HCT116 (cell line): ENCODE data around the gene TMEM175. TPM values are rescaled to one million over a fixed set of nuclear protein-coding genes. Genes with fewer than 3 reads are reported as not detected.

Source experiments
- ATAC-seq: fragments of 200-7000 bp; cut with Tn5 transposase; 2 replicates; pipeline ENCODE4 v1.9.1; 2020; ENCODE audit warnings: mild to moderate bottlenecking, moderate library complexity
- BruUV-seq: library from RNA; stranded (reverse); fragments of 400-500 nt; replicated peaks from 2 replicates; lab custom pipeline; 2021; lab: Mats Ljungman, UMichigan
- CTCF ChIA-PET: fragments of 300-600 bp; sonication (Branson Sonifier 250); formaldehyde crosslinking; loops from one replicate; lab custom pipeline; 2021; ENCODE audit warnings: antibody characterized with exemption; lab: Charles Lee
- POLR2A ChIA-PET: fragments of 300-600, 350-600 bp; sonication (Branson Sonifier 250); formaldehyde crosslinking; loops from one replicate; lab custom pipeline; 2021; ENCODE audit warnings: antibody characterized with exemption; lab: Charles Lee
- RAD21 ChIA-PET, 2 experiments: fragments of 300-600 bp; sonication (Branson Sonifier 250); formaldehyde crosslinking; loops; one replicate each; lab custom pipeline; 2023; ENCODE audit warnings: low total read pairs in 2 of 2; ENCODE audit not compliant: uncharacterized antibody in 2 of 2, unreplicated experiment in 2 of 2, low non-redundant PET in 1 of 2; lab: Charles Lee
- DNase-seq: peaks from one replicate; pipeline ENCODE4 v3.0.0-alpha.2; 2010; ENCODE audit warnings: low read depth, low spot score
- H2AFZ ChIP-seq: fragments of 200-600 bp; shearing (Covaris generic), sonication (generic); 2 replicates; pipeline ENCODE4 v1.6.1; 2017; ENCODE audit warnings: low read depth, mixed run types, mixed read lengths, antibody characterized with exemption, low read length; ENCODE audit not compliant: poor library complexity, severe bottlenecking
- H3K27ac ChIP-seq: 2 replicates; pipeline ENCODE4 v1.5.1; 2012; ENCODE audit warnings: low read depth, low read length
- H3K27me3 ChIP-seq: fragments of 200-600 bp; sonication (generic); 2 replicates; pipeline ENCODE4 v1.6.1; 2016; ENCODE audit warnings: mixed run types, low read length, mixed read lengths; ENCODE audit not compliant: insufficient read depth
- H3K36me3 ChIP-seq, 2 experiments: fragments of 200-500 bp in 1 of 2; fragments of 200-600 bp in 1 of 2; sonication (Bioruptor generic) in 1 of 2; sonication (generic) in 1 of 2; 2 replicates each; pipeline versions ENCODE4 v1.5.1 to v1.6.1; 2014 to 2016; ENCODE audit warnings: low read length in 2 of 2, inconsistent platforms in 1 of 2, mixed read lengths in 1 of 2, mixed run types in 1 of 2; ENCODE audit not compliant: insufficient read depth in 2 of 2, control insufficient read depth in 1 of 2
- H3K4me1 ChIP-seq, 2 experiments: fragments of 200-600 bp in 1 of 2; sonication (generic) in 1 of 2; 2 replicates each; pipeline versions ENCODE4 v1.5.1 to v1.6.1; 2012 to 2017; ENCODE audit warnings: low read length in 2 of 2, inconsistent platforms in 1 of 2, mild to moderate bottlenecking in 1 of 2, mixed read lengths in 1 of 2, mixed run types in 1 of 2, moderate library complexity in 1 of 2; ENCODE audit not compliant: insufficient read depth in 2 of 2, control insufficient read depth in 1 of 2
- H3K4me2 ChIP-seq: fragments of 200-600 bp; sonication (generic); 2 replicates; pipeline ENCODE4 v1.6.1; 2017; ENCODE audit warnings: mixed run types, low read length, mixed read lengths
- H3K4me3 ChIP-seq, 2 experiments: fragments of 200-600 bp in 1 of 2; sonication (generic) in 1 of 2; replicated peaks in 1 of 2; 2 replicates each; pipeline ENCODE4 v1.5.1; 2011 to 2016; ENCODE audit warnings: low read length in 2 of 2, control low read depth in 1 of 2, low read depth in 1 of 2, mild to moderate bottlenecking in 1 of 2, mixed read lengths in 1 of 2, mixed run types in 1 of 2
- H3K79me2 ChIP-seq: fragments of 200-600 bp; sonication (generic); 2 replicates; pipeline ENCODE4 v1.6.1; 2017; ENCODE audit warnings: mild to moderate bottlenecking, mixed run types, low read length, moderate library complexity, mixed read lengths; ENCODE audit not compliant: insufficient read depth
- H3K9ac ChIP-seq: fragments of 200-600 bp; sonication (generic); 2 replicates; pipeline ENCODE4 v1.6.1; 2016; ENCODE audit warnings: low read length, mixed read lengths
- H3K9me2 ChIP-seq: fragments of 200-600 bp; sonication (generic), shearing (Covaris generic); 2 replicates; pipeline ENCODE4 v1.6.1; 2017; ENCODE audit warnings: mixed run types, mild to moderate bottlenecking, moderate library complexity; ENCODE audit not compliant: insufficient read depth
- H3K9me3 ChIP-seq, 2 experiments: fragments of 200-500 bp in 1 of 2; fragments of 200-600 bp in 1 of 2; sonication (Bioruptor generic) in 1 of 2; sonication (generic) in 1 of 2; 2 replicates each; pipeline ENCODE4 v1.6.1; 2014 to 2017; ENCODE audit warnings: low read length in 2 of 2, mixed read lengths in 2 of 2, inconsistent platforms in 1 of 2, low read depth in 1 of 2, mild to moderate bottlenecking in 1 of 2, mixed run types in 1 of 2, moderate library complexity in 1 of 2; ENCODE audit not compliant: control insufficient read depth in 1 of 2, insufficient read depth in 1 of 2
- H4K20me1 ChIP-seq: fragments of 200-600 bp; sonication (generic), shearing (Covaris generic); 2 replicates; pipeline ENCODE4 v1.6.1; 2017; ENCODE audit warnings: mixed run types, mild to moderate bottlenecking, moderate library complexity; ENCODE audit not compliant: insufficient read depth
- CBX3 ChIP-seq: IDR thresholded peaks from 2 replicates; pipeline ENCODE4 v1.6.1; 2012; ENCODE audit warnings: low read depth
- CTCF ChIP-seq, 3 experiments: fragments of 200-600 bp in 1 of 3; sonication (generic) in 1 of 3; IDR thresholded peaks in 2 of 3; conservative IDR thresholded peaks in 1 of 3; 2 replicates each; pipeline ENCODE4 v1.5.1; 2012 to 2017; ENCODE audit warnings: low read depth in 2 of 3, low read length in 2 of 3, antibody characterized with exemption in 1 of 3, borderline replicate concordance in 1 of 3, control low read depth in 1 of 3, mild to moderate bottlenecking in 1 of 3, mixed read lengths in 1 of 3, mixed run types in 1 of 3, moderate library complexity in 1 of 3; ENCODE audit not compliant: insufficient read depth in 1 of 3
- ELF1 ChIP-seq: IDR thresholded peaks from 2 replicates; pipeline ENCODE4 v1.6.1; 2012; ENCODE audit warnings: low read depth, borderline replicate concordance
- EZH2 ChIP-seq: fragments of 200-600 bp; sonication (generic); IDR thresholded peaks from 2 replicates; pipeline ENCODE4 v1.6.1; 2017; ENCODE audit warnings: antibody characterized with exemption, mixed run types
- FOSL1 ChIP-seq: IDR thresholded peaks from 2 replicates; pipeline ENCODE4 v1.6.1; 2012; ENCODE audit warnings: low read depth
- SIN3A ChIP-seq: IDR thresholded peaks from 2 replicates; pipeline ENCODE4 v1.6.1; 2012; ENCODE audit warnings: low read depth
- SP1 ChIP-seq: IDR thresholded peaks from 2 replicates; pipeline ENCODE4 v1.6.1; 2012; ENCODE audit warnings: low read depth
- SRF ChIP-seq: IDR thresholded peaks from 2 replicates; pipeline ENCODE4 v1.6.1; 2012; ENCODE audit warnings: low read depth
- TCF7L2 ChIP-seq: IDR thresholded peaks from 2 replicates; pipeline ENCODE4 v1.7.0; 2011; ENCODE audit warnings: borderline replicate concordance, inconsistent platforms; ENCODE audit not compliant: insufficient read depth, insufficient read length; ENCODE audit errors: extremely low read depth
- YY1 ChIP-seq: IDR thresholded peaks from 2 replicates; pipeline ENCODE4 v1.6.1; 2011; ENCODE audit warnings: low read length, low read depth, moderate library complexity, mild to moderate bottlenecking; ENCODE audit not compliant: insufficient replicate concordance; ENCODE audit errors: extremely low read depth
- ZFX ChIP-seq: fragments of 450-650 bp; IDR thresholded peaks from 2 replicates; pipeline ENCODE4 v1.6.1; 2017
- ZNF274 ChIP-seq: fragments of 200-500 bp; sonication (Bioruptor generic); IDR thresholded peaks from 2 replicates; pipeline ENCODE4 v1.6.1; 2014; ENCODE audit warnings: mild to moderate bottlenecking, low read depth, low read length, inconsistent platforms
- intact Hi-C: fragments of 100-400 bp; cut with micrococcal nuclease; formaldehyde crosslinking; loops from 2 replicates; pipeline ENCODE4 v1.10.0; 2022
- total RNA-seq: library from RNA; stranded (reverse); gene quantifications from one replicate; pipeline ENCODE4 v1.2.1, GENCODE V29; 2021; ENCODE audit not compliant: unreplicated experiment
- TF ChIP-seq, protein P1 (sequence below): IDR thresholded peaks from 2 replicates; pipeline ENCODE4 v1.6.1; 2012

The TMEM175 gene
- total RNA-seq, 1 experiment from 2014 or later = 17.5 TPM

DNA sequence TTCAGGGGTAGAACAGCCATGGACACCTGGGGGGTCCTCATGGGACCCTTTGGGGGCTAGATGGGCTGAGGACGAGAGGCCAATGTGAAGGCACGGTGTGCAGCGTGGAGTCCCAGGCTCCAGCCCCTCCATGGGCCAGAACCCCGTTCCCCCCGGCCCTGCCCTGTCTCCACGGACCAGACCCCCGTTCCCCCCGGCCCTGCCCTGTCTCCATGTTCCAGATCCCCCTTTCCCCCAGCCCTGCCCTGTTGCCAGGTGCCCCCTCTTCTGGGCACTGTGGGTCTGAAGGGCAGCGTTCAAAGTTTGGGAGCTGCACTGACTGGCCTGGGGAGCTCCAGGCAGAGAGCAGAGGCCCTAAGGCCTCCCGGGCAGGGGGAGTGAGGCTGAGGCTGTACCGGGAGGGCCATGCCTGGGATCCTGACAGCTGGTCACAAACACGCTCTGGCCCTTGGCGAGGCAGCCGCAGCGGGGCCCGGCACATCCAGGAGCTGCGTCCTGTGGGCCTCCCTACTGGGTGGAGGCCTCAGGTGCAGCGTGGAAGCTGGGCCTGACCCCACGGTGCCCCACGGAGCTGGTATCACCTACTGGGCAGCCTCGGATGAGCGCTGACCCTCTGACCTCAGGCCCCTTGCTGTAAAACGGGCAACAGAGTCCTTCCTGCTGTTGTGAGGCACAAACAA is 32.2 kb downstream of the TMEM175 start:
- ATAC-seq (no peak), DNase-seq (no peak)
- RAD21 ChIA-PET = no interaction called here
- no peak overlapping the region for H3K4me2 ChIP-seq
- POLR2A ChIA-PET = no interaction called here
- H3K4me3 ChIP-seq = no peak overlapping the region
- H3K9ac ChIP-seq = no peak overlapping the region
- no peak overlapping the region for H2AFZ ChIP-seq
- H3K4me1 ChIP-seq = peaks cover 5 to 20% of the 10 kb centered on the region in 2 experiments; a peak in 3 of 4 replicates
- BruUV-seq = no TSS peak
- H3K9me3 ChIP-seq = no peaks in the 10 kb centered on the region
- H3K27me3 ChIP-seq = no peaks in the 10 kb centered on the region
- CTCF ChIA-PET = no interaction called here
- H3K79me2 ChIP-seq = no peaks in the 10 kb centered on the region; the same call in 1 of the 2 replicates
- no peak overlapping the region for H3K27ac ChIP-seq
- H3K36me3 ChIP-seq = no peaks in the 10 kb centered on the region
- TF ChIP-seq FOSL1 = no peak
- no peak for TF ChIP-seq TCF7L2
- TF ChIP-seq CBX3 = no peak
- TF ChIP-seq SIN3A = no peak
- intact Hi-C loops = no loop called here
- H3K9me2 ChIP-seq = no peaks in the 10 kb centered on the region
- no peaks in the 10 kb centered on the region for H4K20me1 ChIP-seq

- POLR2A ChIA-PET = no interaction called here
- DNase-seq = no peak
- TF ChIP-seq SRF (no peak), CBX3 (no peak), ZNF274 (no peak), ELF1 (no peak), TCF7L2 (no peak), SP1 (no peak), EZH2 (no peak), ZFX (no peak), FOSL1 (no peak), CTCF (IDR thresholded peaks at IDR 0.05 in 2 of 3, conservative IDR thresholded peaks at IDR 0.05 in 1 of 3; ENCODE audit: borderline replicate concordance in 1 of 3, insufficient read depth in 1 of 3, low read depth in 2 of 3, low read length in 2 of 3) (no peak), YY1 (no peak)
- TF ChIP-seq, protein P1, sequence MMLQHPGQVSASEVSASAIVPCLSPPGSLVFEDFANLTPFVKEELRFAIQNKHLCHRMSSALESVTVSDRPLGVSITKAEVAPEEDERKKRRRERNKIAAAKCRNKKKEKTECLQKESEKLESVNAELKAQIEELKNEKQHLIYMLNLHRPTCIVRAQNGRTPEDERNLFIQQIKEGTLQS = no peak
Observed at GRCh38 chr4:965048-965765, 32.9 kb downstream of the TMEM175 start.

More at GRCh38 chr4:965048-965765, 32.9 kb downstream of the TMEM175 start:
- H4K20me1 ChIP-seq = no peaks in the 10 kb centered on the region
- H3K4me1 ChIP-seq = peaks cover 5 to 20% of the 10 kb centered on the region in 2 experiments; a peak in 3 of 4 replicates
- H3K4me3 ChIP-seq = no peak overlapping the region
- CTCF ChIA-PET = no interaction called here
- H3K4me2 ChIP-seq = no peak overlapping the region
- H3K9me2 ChIP-seq = no peaks in the 10 kb centered on the region
- no peaks in the 10 kb centered on the region for H3K27me3 ChIP-seq
- H3K9ac ChIP-seq = no peak overlapping the region
- no peak overlapping the region for H2AFZ ChIP-seq
- no peaks in the 10 kb centered on the region for H3K9me3 ChIP-seq
- H3K79me2 ChIP-seq = no peaks in the 10 kb centered on the region; the same call in 1 of the 2 replicates
- H3K27ac ChIP-seq = no peak overlapping the region
- intact Hi-C loops = no loop called here
- ATAC-seq = no peak
- RAD21 ChIA-PET = no interaction called here
- no peaks in the 10 kb centered on the region for H3K36me3 ChIP-seq
- BruUV-seq = no TSS peak
